Sciatic nerve (tissue), 2 donors: ENCODE data around the gene NPAS3. TPM values are rescaled to one million over a fixed set of nuclear protein-coding genes. Genes with fewer than 3 reads are reported as not detected.
A peak's percentile ranks its signal among the peaks of the same experiment; 100 is the strongest.

Experiments used
- ATAC-seq: fragments of 200-7000 bp; cut with Tn5 transposase; one replicate; pipeline ENCODE4 v1.9.1; 2020; ENCODE audit warnings: mild to moderate bottlenecking, moderate library complexity
- DNase-seq: peaks from one replicate; pipeline ENCODE4 v3.0.0-alpha.2; 2020; ENCODE audit warnings: low spot score
- intact Hi-C: fragments of 100-400 bp; cut with DNase I; formaldehyde crosslinking; loops from one replicate; pipeline ENCODE4 v1.14.2; 2022
- total RNA-seq: library from RNA; stranded (reverse); fragmentation: NEBNext Ultra II Directional; extraction: Animal tissue kit (Norgen Biotek cat#: 25700); gene quantifications from one replicate; pipeline ENCODE4 v1.2.1, GENCODE V29; 2021
- donor health status: DM: no; HTN: no; CAD: no.
- donor health status: DM: no; HTN: no; CAD: no.

NPAS3 gene
- total RNA-seq, 1 donor from 2014 or later, result 14.6 TPM

GRCh38 chr14:32993921-32994320 lies 55.2 kb downstream of the NPAS3 start:
- no peak for ATAC-seq
- intact Hi-C loops, result no loop called here
- no peak for DNase-seq

GRCh38 chr14:32996343-32996742 lies 57.7 kb downstream of the NPAS3 start:
- no peak for DNase-seq
- intact Hi-C loops, result no loop called here
- ATAC-seq, result no peak

DNA sequence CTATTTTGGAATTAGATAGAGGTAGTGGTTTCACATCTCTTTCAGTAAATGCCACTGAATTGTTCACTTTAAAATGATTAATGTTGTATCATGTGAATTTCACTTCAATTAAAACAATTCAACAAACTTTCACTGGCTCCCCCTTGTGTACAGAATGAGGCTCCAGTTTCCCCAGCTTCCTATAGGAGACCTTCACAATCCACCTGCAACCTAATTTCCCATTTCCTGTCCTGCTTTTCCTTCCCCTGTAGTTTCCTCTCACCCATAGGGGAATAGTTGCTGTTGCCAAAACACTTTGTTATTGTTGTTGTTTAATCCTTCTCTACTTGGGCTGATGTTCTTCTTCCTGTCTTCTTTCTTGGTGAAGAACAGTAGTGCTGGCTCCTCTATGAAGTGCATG lies 59.8 kb downstream of the NPAS3 start:
- intact Hi-C loops, result no loop called here
- DNase-seq (no peak), ATAC-seq (no peak)

GRCh38 chr14:33009673-33010072 lies 71.0 kb downstream of the NPAS3 start:
- DNase-seq (no peak), ATAC-seq (no peak)
- intact Hi-C loops, result no loop called here

DNA sequence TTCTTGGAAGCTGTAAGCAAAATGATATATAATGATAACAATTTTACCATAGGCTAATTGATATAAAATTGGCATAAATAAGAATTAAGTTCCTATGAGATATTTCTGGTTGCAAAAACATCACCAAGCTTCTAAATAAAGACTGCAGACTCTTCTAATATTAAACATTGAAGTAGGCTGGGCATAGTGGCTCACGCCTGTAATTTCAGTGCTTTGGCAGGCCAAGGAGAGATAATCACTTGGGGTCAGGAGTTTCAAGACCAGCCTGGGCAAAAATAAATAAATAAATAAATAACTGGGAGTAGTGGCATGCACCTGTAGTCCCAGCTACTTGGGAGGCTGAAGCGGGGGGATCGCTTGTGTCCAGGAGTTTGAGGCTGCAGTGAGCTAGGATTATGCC lies 71.8 kb downstream of the NPAS3 start:
- intact Hi-C loops, result no loop called here
- DNase-seq (no peak), ATAC-seq (no peak)

DNA sequence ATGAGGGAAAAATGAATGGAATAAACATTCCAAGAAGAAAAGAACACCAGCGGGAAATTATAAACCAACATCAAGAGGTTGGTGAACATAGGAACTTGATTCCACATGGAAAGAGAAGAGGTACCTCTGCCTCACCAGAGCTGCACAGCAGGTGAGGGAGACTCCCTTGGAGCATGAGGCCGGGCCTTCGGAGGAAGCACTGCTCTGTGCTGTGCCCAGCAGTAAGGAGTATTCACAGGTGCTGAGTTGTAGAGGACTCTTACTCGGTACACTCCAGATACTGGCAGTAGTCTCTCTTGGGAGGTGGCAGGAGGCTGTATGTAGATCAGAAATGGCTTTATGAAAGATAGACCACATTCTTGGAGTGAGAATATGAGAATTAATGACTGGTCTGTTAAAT lies 76.0 kb downstream of the NPAS3 start:
- DNase-seq (no peak), ATAC-seq (no peak)
- intact Hi-C loops, result no loop called here

- ATAC-seq, result no peak
- DNase-seq, result no peak
- intact Hi-C loops, result no loop called here
Measured at GRCh38 chr14:33016613-33017012, 77.9 kb downstream of the NPAS3 start.

DNA sequence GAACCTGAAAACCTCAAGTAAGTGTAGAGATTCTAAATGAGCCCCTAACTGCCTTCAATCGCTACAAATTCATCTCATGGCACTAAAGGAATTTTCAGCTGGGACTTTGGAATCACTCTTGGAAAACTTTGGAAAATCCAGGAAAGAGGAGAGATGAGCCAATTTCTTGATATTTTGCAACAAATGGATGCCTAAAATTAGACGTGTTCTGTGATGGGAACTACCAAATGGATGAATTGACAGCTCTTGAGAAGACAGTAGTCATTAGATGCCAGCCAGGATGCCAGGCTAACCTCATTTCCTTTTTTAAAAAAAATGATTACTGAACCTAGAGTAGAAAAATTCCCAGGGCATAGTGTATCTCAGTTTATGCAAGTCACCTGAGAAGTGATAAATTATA lies 78.3 kb downstream of the NPAS3 start:
- DNase-seq (no peak), ATAC-seq (no peak)
- intact Hi-C loops, result no loop called here

- ATAC-seq (no peak), DNase-seq (no peak)
- intact Hi-C loops, result no loop called here
Measured at GRCh38 chr14:33019346-33019745, 80.7 kb downstream of the NPAS3 start.

DNA sequence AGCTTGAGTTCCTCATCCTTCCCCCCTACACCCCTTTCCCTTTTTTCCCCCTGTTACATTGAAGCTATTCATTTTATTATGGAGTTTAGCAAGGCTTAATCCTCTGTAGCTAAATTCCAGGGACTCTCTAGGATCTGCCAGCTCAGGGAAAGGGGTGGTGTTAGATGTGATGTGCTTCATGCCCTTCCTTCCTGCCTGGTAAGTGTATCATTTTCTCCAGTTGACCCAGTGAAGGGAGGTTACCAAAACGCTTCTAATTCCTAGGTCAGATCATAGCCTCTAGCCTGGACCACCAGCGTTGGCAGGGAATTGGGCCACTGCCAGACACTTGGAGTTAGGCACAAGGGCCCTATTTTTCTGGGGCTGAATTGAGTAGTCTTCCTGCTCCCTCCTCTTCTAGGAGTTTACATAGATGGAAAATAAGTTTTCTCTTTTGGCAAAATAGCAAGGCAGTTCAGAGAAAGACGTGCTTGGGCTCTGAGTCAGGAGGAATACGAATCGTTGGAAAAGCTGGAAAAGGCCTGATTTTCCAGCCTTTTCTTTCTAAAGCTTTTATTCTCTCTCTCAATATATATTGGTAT lies 88.3 kb downstream of the NPAS3 start:
- DNase-seq (peak; percentile 81), ATAC-seq (peak; percentile 84)
- intact Hi-C loops, result loop anchor here (10.0 kb wide), 1 partner anchor 1718 kb away; no protein-coding TSS in a partner anchor

GRCh38 chr14:33029511-33029910 lies 90.8 kb downstream of the NPAS3 start:
- no peak for ATAC-seq
- intact Hi-C loops, result loop anchor here (10.0 kb wide), 1 partner anchor 1715 kb away; no protein-coding TSS in a partner anchor
- no peak for DNase-seq

- ATAC-seq (no peak), DNase-seq (no peak)
- intact Hi-C loops, result no loop called here
Measured at GRCh38 chr14:33030386-33030785, 91.7 kb downstream of the NPAS3 start.

DNA sequence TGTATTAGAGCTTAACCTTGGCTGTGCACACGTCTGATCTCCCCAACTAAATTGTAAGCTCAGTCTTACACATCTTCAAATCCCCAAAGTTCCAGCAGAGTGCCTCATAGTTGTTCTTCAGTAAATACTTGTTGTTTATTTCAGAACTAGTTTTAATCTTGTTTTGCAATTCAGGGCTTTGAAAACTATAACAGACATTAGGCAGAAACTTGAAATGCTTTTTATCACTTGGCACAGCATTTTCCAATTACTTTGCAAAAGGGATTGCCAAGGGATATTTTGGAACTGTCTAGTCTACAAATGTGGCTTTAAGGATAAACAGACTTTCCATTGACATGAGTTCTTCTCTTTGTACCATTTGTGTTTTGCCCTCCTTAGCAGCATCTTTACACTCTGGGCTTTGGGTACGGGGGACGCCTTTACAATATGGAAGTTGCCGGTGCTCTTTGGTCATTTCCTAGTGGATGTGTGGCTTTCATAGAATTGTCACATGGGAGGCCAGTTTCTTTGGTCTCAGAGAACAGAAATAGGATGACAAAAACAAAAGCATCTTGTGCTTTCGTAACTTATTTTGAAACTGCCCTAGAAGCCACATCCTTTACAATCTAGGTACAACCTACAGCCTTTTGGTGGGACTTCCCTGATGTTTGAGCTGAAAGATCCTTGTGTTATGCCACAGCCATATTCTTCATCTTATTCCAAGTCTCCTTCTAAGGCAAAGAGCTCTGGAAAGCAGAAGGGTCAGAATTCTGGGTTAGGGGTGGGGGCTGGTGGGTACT lies 96.9 kb downstream of the NPAS3 start:
- ATAC-seq (no peak), DNase-seq (no peak)
- intact Hi-C loops, result no loop called here

DNA sequence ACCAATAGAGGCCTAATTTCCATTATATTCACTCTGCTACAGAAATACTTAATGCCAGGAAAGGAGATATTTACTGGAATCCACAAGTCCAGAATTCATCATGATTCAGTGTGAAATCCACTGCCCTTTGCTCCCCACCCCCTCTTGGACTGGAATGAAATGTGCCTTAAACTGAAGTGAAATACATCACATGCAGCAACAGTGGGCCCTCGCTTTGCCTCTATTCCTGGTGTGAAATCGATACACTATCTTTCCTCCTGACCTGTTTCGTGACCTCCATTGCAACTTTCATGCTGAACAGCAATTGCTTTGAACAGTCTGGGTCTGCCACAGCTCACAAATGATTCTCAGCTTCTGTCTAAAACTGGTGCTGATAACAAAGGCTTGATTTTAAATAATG lies 100.6 kb downstream of the NPAS3 start:
- DNase-seq (no peak), ATAC-seq (no peak)
- intact Hi-C loops, result no loop called here

DNA sequence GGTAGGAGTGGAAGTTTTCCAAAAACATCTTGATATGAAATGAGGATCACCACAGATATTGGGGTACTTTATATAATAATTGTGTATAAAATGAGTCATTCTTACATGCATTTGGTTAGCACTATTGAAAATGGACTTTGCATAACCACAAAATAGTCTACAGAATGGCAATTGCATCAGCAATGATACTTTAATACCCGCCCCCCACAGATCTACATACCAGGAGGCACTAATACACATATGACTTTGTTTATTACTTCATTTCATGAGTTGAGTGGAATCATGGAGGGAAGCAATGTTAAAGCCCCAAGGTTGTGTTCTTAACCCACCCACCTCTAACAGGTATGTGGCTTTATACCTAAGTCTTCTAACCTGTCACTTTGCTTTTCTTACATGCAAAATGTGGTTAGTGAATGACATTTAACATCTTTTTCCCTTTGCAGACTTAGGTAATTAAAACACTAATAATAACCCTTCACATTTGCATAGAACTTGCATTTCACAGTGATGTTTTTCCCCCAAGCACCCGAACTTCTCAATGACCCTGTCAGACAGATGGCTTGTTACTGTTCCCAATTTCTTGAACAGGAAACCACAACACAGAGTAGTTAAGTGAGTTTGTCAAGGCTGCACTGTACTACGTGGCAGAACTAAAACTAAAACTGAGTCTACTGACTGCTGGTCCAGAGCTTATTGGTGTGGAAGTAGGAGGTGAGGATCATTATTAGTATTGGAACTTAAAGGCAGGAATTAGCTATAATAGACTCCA lies 101.9 kb downstream of the NPAS3 start:
- no peak for DNase-seq
- ATAC-seq, result no peak
- intact Hi-C loops, result no loop called here

- no peak for ATAC-seq
- intact Hi-C loops, result no loop called here
- no peak for DNase-seq
Measured at GRCh38 chr14:33042591-33042990, 103.9 kb downstream of the NPAS3 start.

DNA sequence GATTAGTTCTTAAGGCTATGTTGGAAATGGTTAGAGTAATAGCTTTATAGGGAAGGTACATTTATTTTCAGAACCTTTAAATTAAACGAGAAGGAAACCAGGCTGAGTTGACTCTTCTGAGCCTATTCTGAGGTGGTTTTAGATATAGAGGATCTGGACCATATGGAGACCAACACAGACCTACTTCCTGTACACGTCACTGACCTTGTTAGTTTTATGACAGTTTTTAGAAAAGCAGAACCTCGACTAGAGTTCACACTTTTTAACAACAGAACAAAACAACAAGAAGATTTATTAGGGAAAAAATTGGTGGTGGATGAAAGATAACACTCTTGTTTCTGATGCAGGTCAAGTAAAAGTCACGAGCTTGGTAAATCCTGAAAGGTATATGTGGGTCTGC lies 107.1 kb downstream of the NPAS3 start:
- no peak for ATAC-seq
- intact Hi-C loops, result no loop called here
- no peak for DNase-seq

DNA sequence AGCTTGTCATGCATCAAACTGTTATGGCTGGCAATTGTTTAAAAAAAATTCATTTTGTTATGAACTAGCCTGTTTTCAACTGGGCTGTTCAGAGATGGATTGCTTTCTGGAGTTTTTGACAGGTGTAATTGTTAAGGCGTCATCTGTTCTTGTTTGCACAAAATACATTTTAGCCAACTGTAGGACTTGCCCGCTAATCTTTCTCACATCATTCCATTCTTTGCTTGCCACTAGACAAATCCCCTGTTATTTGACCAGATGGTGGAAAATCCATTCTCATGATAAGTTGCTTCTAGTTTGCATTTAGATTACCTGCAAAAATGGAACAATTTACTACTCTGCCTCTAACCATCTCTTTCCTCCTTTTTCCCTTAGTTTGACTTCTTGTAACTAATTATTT lies 114.3 kb downstream of the NPAS3 start:
- intact Hi-C loops, result no loop called here
- no peak for ATAC-seq
- DNase-seq, result no peak

DNA sequence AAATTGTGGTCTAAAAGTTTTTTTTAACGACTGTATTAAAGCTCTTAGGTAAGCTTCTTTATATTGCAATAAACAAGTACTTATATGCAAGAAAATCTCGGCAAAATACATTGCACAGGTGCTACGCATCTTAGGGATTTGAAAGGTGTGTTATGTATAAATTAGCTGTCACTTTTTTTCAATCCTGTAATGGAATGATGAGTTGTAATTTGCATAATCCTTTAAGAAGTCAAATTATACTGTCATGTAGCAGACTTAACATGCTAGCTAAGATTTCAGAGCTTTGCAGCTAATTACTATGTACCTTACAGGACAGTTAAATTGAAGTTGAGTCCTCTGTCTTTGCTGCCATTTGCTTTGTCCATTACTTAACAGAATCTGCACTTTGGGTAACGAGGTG lies 117.5 kb downstream of the NPAS3 start:
- ATAC-seq (no peak), DNase-seq (no peak)
- intact Hi-C loops, result no loop called here

DNA sequence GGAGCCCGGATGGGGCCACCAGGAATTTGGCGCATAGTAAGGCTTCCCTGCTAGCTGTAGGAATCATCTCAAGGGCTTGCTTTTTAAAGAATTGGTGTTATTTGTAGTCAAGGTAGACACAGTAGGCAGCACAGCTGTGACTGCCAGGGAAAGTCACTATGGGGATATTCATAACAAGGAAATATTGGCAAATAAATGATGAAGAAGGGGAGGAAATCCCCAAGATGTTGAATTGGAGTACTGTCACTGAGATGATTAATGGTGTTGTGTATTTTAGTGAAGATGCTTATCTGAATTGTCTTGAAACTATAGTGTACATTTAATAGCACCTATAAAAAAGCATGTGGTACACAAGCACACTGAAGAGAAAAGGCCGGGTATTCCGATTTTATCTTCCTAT lies 118.9 kb downstream of the NPAS3 start:
- ATAC-seq (no peak), DNase-seq (no peak)
- intact Hi-C loops, result no loop called here
